HepG2 (cell line): Measurements from ENCODE around the gene TSPAN8. TPM values are rescaled to one million over a fixed set of nuclear protein-coding genes. Genes with fewer than 3 reads are reported as not detected.

ENCODE experiments used
- ATAC-seq: fragments of 200-7000 bp; cut with Tn5 transposase; 3 replicates; pipeline ENCODE4 v1.9.1; 2020; ENCODE audit warnings: mild to moderate bottlenecking, moderate library complexity
- BruUV-seq: library from RNA; stranded (reverse); fragments of 400-500 nt; replicated peaks from 2 replicates; lab custom pipeline; 2021; lab: Mats Ljungman, UMichigan
- CTCF ChIA-PET: fragments of 300-600 bp; formaldehyde crosslinking; extraction: SDS; loops from one replicate; lab custom pipeline; 2021; ENCODE audit warnings: low total read pairs, inconsistent platforms, low intra/inter-chr PET ratio; lab: Yijun Ruan, JAX
- POLR2A ChIA-PET: fragments of 350-600 bp; sonication (Branson Sonifier 250); formaldehyde crosslinking; loops from one replicate; lab custom pipeline; 2020; ENCODE audit warnings: antibody characterized with exemption, inconsistent platforms; lab: Yijun Ruan, JAX
- DNase-seq: peaks from one replicate; pipeline ENCODE4 v3.0.0-alpha.2; 2015; ENCODE audit warnings: low spot score
- FAIRE-seq: peaks from 3 replicates; lab custom pipeline; 2011; peaks lifted over from hg19 to GRCh38; lab: Jason Lieb, UNC
- H2AFZ ChIP-seq: one replicate; pipeline ENCODE4 v1.6.1; 2011; ENCODE audit warnings: low read length, inconsistent platforms
- H3K27ac ChIP-seq: fragments of 300-600 bp; 3 replicates; pipeline ENCODE4 v1.8.0; 2011; ENCODE audit warnings: mixed run types, mild to moderate bottlenecking, mixed read lengths, low read length, inconsistent platforms; ENCODE audit not compliant: insufficient read depth; ENCODE audit errors: extremely low read length
- H3K27me3 ChIP-seq, 2 experiments: fragments of 200-600 bp in 1 of 2; 2 replicates in 1 of 2; 3 replicates in 1 of 2; pipeline versions ENCODE4 v1.6.0 to v1.8.0; 2011; ENCODE audit warnings: low read length in 2 of 2, mild to moderate bottlenecking in 2 of 2, moderate library complexity in 2 of 2, inconsistent platforms in 1 of 2; ENCODE audit not compliant: insufficient read depth in 2 of 2, control insufficient read depth in 1 of 2
- H3K36me3 ChIP-seq, 2 experiments: fragments of 200-600 bp in 1 of 2; replicated peaks in 1 of 2; 2 replicates in 1 of 2; 3 replicates in 1 of 2; pipeline versions ENCODE4 v1.5.1 to v1.8.0; 2011; ENCODE audit warnings: low read length in 2 of 2, inconsistent platforms in 1 of 2; ENCODE audit not compliant: insufficient read depth in 2 of 2, control insufficient read depth in 1 of 2
- H3K4me1 ChIP-seq: 2 replicates; pipeline ENCODE4 v1.5.1; 2012; ENCODE audit warnings: low read length, inconsistent platforms; ENCODE audit not compliant: insufficient read depth
- H3K4me2 ChIP-seq: 2 replicates; pipeline ENCODE4 v1.6.0; 2011; ENCODE audit warnings: low read depth, low read length, inconsistent platforms
- H3K4me3 ChIP-seq, 3 experiments: fragments of 200-600 bp in 1 of 3; sonication (generic), shearing (Covaris generic) in 1 of 3; replicated peaks in 1 of 3; 2 replicates each; pipeline ENCODE4 v1.5.1; 2011 to 2016; ENCODE audit warnings: low read length in 3 of 3, inconsistent platforms in 2 of 3, low read depth in 2 of 3, mild to moderate bottlenecking in 2 of 3, control low read depth in 1 of 3, mixed read lengths in 1 of 3; ENCODE audit not compliant: insufficient read depth in 1 of 3
- H3K79me2 ChIP-seq: one replicate; pipeline ENCODE4 v1.6.1; 2011; ENCODE audit warnings: low read length, inconsistent platforms; ENCODE audit not compliant: insufficient read depth
- H3K9ac ChIP-seq: 2 replicates; pipeline ENCODE4 v1.6.0; 2011; ENCODE audit warnings: mild to moderate bottlenecking, low read depth, low read length, inconsistent platforms; ENCODE audit not compliant: insufficient read depth
- H3K9me3 ChIP-seq: 2 replicates; pipeline ENCODE4 v1.5.1; 2012; ENCODE audit warnings: mild to moderate bottlenecking, low read length
- H4K20me1 ChIP-seq: 2 replicates; pipeline ENCODE4 v1.6.0; 2011; ENCODE audit warnings: inconsistent platforms, mild to moderate bottlenecking, low read length, moderate library complexity; ENCODE audit not compliant: insufficient read depth
- FOXO1 ChIP-seq: sonication (generic); formaldehyde crosslinking; IDR thresholded peaks from 2 replicates; pipeline ENCODE4 v1.4.0; 2020; ENCODE audit warnings: missing genetic modification reagents
- MAX ChIP-seq: IDR thresholded peaks from 2 replicates; pipeline ENCODE4 v1.6.1; 2012; ENCODE audit warnings: inconsistent platforms
- PAXIP1 ChIP-seq: sonication (generic); formaldehyde crosslinking; conservative IDR thresholded peaks from 2 replicates; pipeline ENCODE4 v1.4.0; 2020; ENCODE audit warnings: mild to moderate bottlenecking, missing genetic modification reagents, moderate library complexity
- PHF20 ChIP-seq: sonication (generic); formaldehyde crosslinking; IDR thresholded peaks from 2 replicates; pipeline ENCODE4 v1.5.0; 2020; ENCODE audit warnings: mild to moderate bottlenecking, missing genetic modification reagents
- RARG ChIP-seq: sonication (generic); formaldehyde crosslinking; IDR thresholded peaks from 2 replicates; pipeline ENCODE4 v1.4.0; 2020; ENCODE audit warnings: low read depth, mild to moderate bottlenecking, missing genetic modification reagents
- ZNF280D ChIP-seq: sonication (generic); formaldehyde crosslinking; IDR thresholded peaks from 2 replicates; pipeline ENCODE4 v1.5.1; 2020; ENCODE audit warnings: mild to moderate bottlenecking, missing genetic modification reagents
- ZNF609 ChIP-seq: sonication (generic); formaldehyde crosslinking; IDR thresholded peaks from 2 replicates; pipeline ENCODE4 v1.4.0; 2020; ENCODE audit warnings: mild to moderate bottlenecking, missing genetic modification reagents, borderline replicate concordance
- WGBS: methylation state at CpG from one replicate; pipeline ENCODE4 v1.1.6; 2017; ENCODE audit warnings: low lambda C conversion rate; 5-methylcytosine and 5-hydroxymethylcytosine counted together
- in situ Hi-C: cut with HindIII; loops from 2 replicates; pipeline ENCODE4 v1.10.0; 2017; ENCODE audit warnings: low pct_unique_long_range_greater_than_20kb; ENCODE audit not compliant: extremely low pct_ligation_motif_present
- intact Hi-C: fragments of 100-400 bp; cut with micrococcal nuclease; formaldehyde crosslinking; loops from one replicate; pipeline ENCODE4 v1.10.0; 2022; ENCODE audit not compliant: unreplicated experiment
- polyA plus RNA-seq, 8 experiments: library from polyadenylated mRNA; depleted of rRNA in 3 of 8; stranded (reverse) in 7 of 8; unstranded in 1 of 8; fragments of >200 nt; fragmentation: Illumina TruSeq in 4 of 8; extraction: Trizol in 4 of 8; gene quantifications; 2 replicates each; pipeline versions ENCODE4 v1.2.1 to v1.2.3, GENCODE V29; 2011 to 2016; ENCODE audit warnings: low read depth in 4 of 8, missing spikeins in 1 of 8, mixed read lengths in 1 of 8; ENCODE audit not compliant: insufficient read depth in 1 of 8
- total RNA-seq, 5 experiments: library from RNA; depleted of rRNA; stranded (reverse); fragments of >200 nt; fragmentation: Illumina TruSeq; extraction: Trizol; gene quantifications; 2 replicates each; pipeline ENCODE4 v1.2.3, GENCODE V29; 2016; ENCODE audit warnings: low read depth in 1 of 5

The TSPAN8 gene
- total and polyA plus RNA-seq, 2 of the 13 experiments (the other 11 are each of a cell fraction or from before 2014, with no cell fraction given), result 3.4 to 3.9 TPM

- TF ChIP-seq PAXIP1 (CRISPR knock-in tag) (peak; percentile 29; the same call in 1 of the 2 replicates), ZNF280D (CRISPR knock-in tag) (no peak)
Observed at GRCh38 chr12:71141378-71141926, 16.3 kb downstream of the TSPAN8 start (continued).

GRCh38 chr12:71139153-71139735 lies 18.6 kb downstream of the TSPAN8 start:
- WGBS, result 68% methylated on average over 6 of the region's 6 CpGs
- in situ Hi-C loops, result loop anchor here (10.0 to 25.0 kb wide), 2 partner anchors 246 to 598 kb away; no protein-coding TSS in a partner anchor
- Histone ChIP-seq H2AFZ (peak overlapping the region; percentile 43), H3K79me2 (no peaks in the 10 kb centered on the region), H3K4me1 (peaks cover 58% of the 10 kb centered on the region), H3K4me2 (peak overlapping the region; percentile 31), H3K4me3 (no peak overlapping the region), H3K27ac (peak overlapping the region; percentile 38), H3K27me3 (no peaks in the 10 kb centered on the region), H4K20me1 (no peaks in the 10 kb centered on the region), H3K9me3 (no peaks in the 10 kb centered on the region), H3K9ac (no peak overlapping the region), H3K36me3 (no peaks in the 10 kb centered on the region)
- intact Hi-C loops, result loop anchor here (2.0 kb wide), 1 partner anchor 20 kb away; no protein-coding TSS in a partner anchor
- ATAC-seq (peak; percentile 84), FAIRE-seq (no peak), DNase-seq (peak; percentile 61)
- ChIA-PET POLR2A (no interaction called here), CTCF (no interaction called here)
- no TSS peak for BruUV-seq
- TF ChIP-seq RARG (CRISPR knock-in tag), result no peak
- no peak for TF ChIP-seq PHF20
- TF ChIP-seq MAX, result no peak
- TF ChIP-seq FOXO1 (CRISPR knock-in tag), result no peak
- no peak for TF ChIP-seq ZNF609 (CRISPR knock-in tag)
